Esophagus muscularis mucosa (tissue), 4 donors: ENCODE measurements around the gene ERGIC1. TPM values are rescaled to one million over a fixed set of nuclear protein-coding genes. Genes with fewer than 3 reads are reported as not detected.

Experiments used
- DNase-seq: peaks from one replicate; pipeline ENCODE4 v3.0.0-alpha.2; 2017; ENCODE audit errors: extremely low spot score
- H3K27ac ChIP-seq, 4 donors: fragments of 200-600 bp; sonication (generic); replicated peaks in 1 of 4; 1 replicate in 3 of 4; 2 replicates in 1 of 4; pipeline ENCODE4 v1.5.1; 2016 to 2019; ENCODE audit warnings: mild to moderate bottlenecking in 1 of 4
- H3K27me3 ChIP-seq, 4 donors: fragments of 200-600 bp; sonication (generic); one replicate each; pipeline versions ENCODE4 v1.5.1 to v1.6.0; 2016 to 2019
- H3K36me3 ChIP-seq, 4 donors: fragments of 200-600 bp; sonication (generic); one replicate each; pipeline ENCODE4 v1.5.1; 2016 to 2019
- H3K4me1 ChIP-seq, 4 donors: fragments of 200-600 bp; sonication (generic); one replicate each; pipeline ENCODE4 v1.5.1; 2016 to 2019
- H3K4me3 ChIP-seq, 4 donors: fragments of 200-600 bp; sonication (generic); 1 replicate in 2 of 4; 2 replicates in 2 of 4; pipeline ENCODE4 v1.5.1; 2016 to 2019; ENCODE audit warnings: mild to moderate bottlenecking in 4 of 4, moderate library complexity in 1 of 4
- H3K9me3 ChIP-seq, 4 donors: fragments of 200-600 bp; sonication (generic); 1 replicate in 3 of 4; 2 replicates in 1 of 4; pipeline ENCODE4 v1.5.1; 2016 to 2019
- CTCF ChIP-seq, 3 experiments: fragments of 200-600 bp in 2 of 3; fragments of 450-650 bp in 1 of 3; sonication (generic) in 2 of 3; IDR thresholded peaks; one replicate each; pipeline ENCODE4 v1.5.1; 2017 to 2019; ENCODE audit warnings: antibody characterized with exemption in 3 of 3, mild to moderate bottlenecking in 2 of 3, moderate library complexity in 1 of 3
- EP300 ChIP-seq: sonication (generic); formaldehyde crosslinking; IDR thresholded peaks from one replicate; pipeline ENCODE4 v1.6.1; 2017; ENCODE audit warnings: antibody characterized with exemption
- POLR2A ChIP-seq: fragments of 450-650 bp; IDR thresholded peaks from one replicate; pipeline ENCODE4 v1.6.1; 2017; ENCODE audit warnings: antibody characterized with exemption, moderate library complexity, mild to moderate bottlenecking, low read depth
- POLR2AphosphoS5 ChIP-seq, 2 donors: sonication (generic); formaldehyde crosslinking; IDR thresholded peaks; one replicate each; pipeline ENCODE4 v1.6.1; 2017; ENCODE audit warnings: antibody characterized with exemption in 2 of 2
- WGBS: methylation state at CpG from one replicate; pipeline ENCODE4 v1.1.5; 2018; 5-methylcytosine and 5-hydroxymethylcytosine counted together
- intact Hi-C: fragments of 100-400 bp; cut with DNase I; formaldehyde crosslinking; loops from one replicate; pipeline ENCODE4 v1.15.1; 2023
- total RNA-seq, 4 donors: library from RNA; depleted of rRNA; stranded (reverse); fragments of >200 nt; gene quantifications; one replicate each; pipeline versions ENCODE4 v1.1.0 to v1.2.1, GENCODE V29; 2016

ERGIC1 gene
- total RNA-seq, 4 donors from 2014 or later = 105 to 161 (median 145) TPM

- H3K27me3 ChIP-seq = no peaks in the 10 kb centered on the region
- peaks cover 58 to 83% (median 75%) of the 10 kb centered on the region in 4 donors for H3K4me1 ChIP-seq
- WGBS = 75% methylated on average over 6 of the region's 6 CpGs
- no peak overlapping the region for H3K4me3 ChIP-seq
- H3K36me3 ChIP-seq = peaks cover 0 to 20% (median 15%) of the 10 kb centered on the region in 4 donors
- H3K27ac ChIP-seq = peak overlapping the region; percentile 89 to 99 (median 94)
- intact Hi-C loops = no loop called here
- TF ChIP-seq POLR2A (no peak), EP300 (no peak), POLR2AphosphoS5 (IDR thresholded peaks at IDR 0.05) (no peak), CTCF (IDR thresholded peaks at IDR 0.05) (no peak)
- DNase-seq = no peak
- no peaks in the 10 kb centered on the region for H3K9me3 ChIP-seq
These were observed 56.6 kb downstream of the ERGIC1 start for GRCh38 chr5:172890659-172891058.

GRCh38 chr5:172891716-172892421 is 57.8 kb downstream of the ERGIC1 start:
- H3K4me3 ChIP-seq = no peak overlapping the region
- 35% methylated on average over 7 of the region's 7 CpGs for WGBS
- H3K36me3 ChIP-seq = peaks cover 0 to 20% (median 15%) of the 10 kb centered on the region in 4 donors

GRCh38 chr5:172892713-172893112 is 58.7 kb downstream of the ERGIC1 start:
- peaks cover 54 to 83% (median 74%) of the 10 kb centered on the region in 4 donors for H3K4me1 ChIP-seq
- no peak for DNase-seq
- intact Hi-C loops = no loop called here

More at GRCh38 chr5:172891716-172892421, 57.8 kb downstream of the ERGIC1 start:
- TF ChIP-seq EP300 (peak; percentile 7), CTCF (IDR thresholded peaks at IDR 0.05) (no peak), POLR2AphosphoS5 (IDR thresholded peaks at IDR 0.05) (peak; percentile 58 to 76)
- Histone ChIP-seq H3K4me1 (peaks cover 54 to 83% (median 74%) of the 10 kb centered on the region in 4 donors), H3K9me3 (no peaks in the 10 kb centered on the region), H3K27ac (peak overlapping the region; percentile 89 to 99 (median 94)), H3K27me3 (no peaks in the 10 kb centered on the region)
- DNase-seq = no peak
- intact Hi-C loops = no loop called here

GRCh38 chr5:172894767-172895388 is 60.8 kb downstream of the ERGIC1 start:
- WGBS = 84% methylated on average over 7 of the region's 7 CpGs
- intact Hi-C loops = no loop called here
- H3K27me3 ChIP-seq = no peaks in the 10 kb centered on the region
- H3K4me3 ChIP-seq = no peak overlapping the region
- no peak for DNase-seq
- no peak for TF ChIP-seq EP300
- TF ChIP-seq CTCF (IDR thresholded peaks at IDR 0.05) = no peak
- no peak for TF ChIP-seq POLR2AphosphoS5 (IDR thresholded peaks at IDR 0.05)
- TF ChIP-seq POLR2A = no peak
- H3K9me3 ChIP-seq = no peaks in the 10 kb centered on the region
- peaks cover 0 to 15% (median 10%) of the 10 kb centered on the region in 4 donors for H3K36me3 ChIP-seq
- peak overlapping the region; percentile 90 to 99 (median 96) for H3K27ac ChIP-seq
- H3K4me1 ChIP-seq = peaks cover 50 to 80% (median 71%) of the 10 kb centered on the region in 4 donors

More at GRCh38 chr5:172892713-172893112, 58.7 kb downstream of the ERGIC1 start:
- Histone ChIP-seq H3K27ac (peak overlapping the region; percentile 89 to 99 (median 94)), H3K27me3 (no peaks in the 10 kb centered on the region), H3K36me3 (peaks cover 0 to 20% (median 15%) of the 10 kb centered on the region in 4 donors), H3K4me3 (no peak overlapping the region), H3K9me3 (no peaks in the 10 kb centered on the region)
- TF ChIP-seq POLR2AphosphoS5 (IDR thresholded peaks at IDR 0.05) (peak in 1 of 2 donors; percentile 53), CTCF (IDR thresholded peaks at IDR 0.05) (peak in 2 of 3 experiments; percentile 6 to 15), EP300 (no peak)
- WGBS = 66% methylated on average over 7 of the region's 7 CpGs
